Measurements from ENCODE around the gene PTPRN.

PTPRN gene

DNA sequence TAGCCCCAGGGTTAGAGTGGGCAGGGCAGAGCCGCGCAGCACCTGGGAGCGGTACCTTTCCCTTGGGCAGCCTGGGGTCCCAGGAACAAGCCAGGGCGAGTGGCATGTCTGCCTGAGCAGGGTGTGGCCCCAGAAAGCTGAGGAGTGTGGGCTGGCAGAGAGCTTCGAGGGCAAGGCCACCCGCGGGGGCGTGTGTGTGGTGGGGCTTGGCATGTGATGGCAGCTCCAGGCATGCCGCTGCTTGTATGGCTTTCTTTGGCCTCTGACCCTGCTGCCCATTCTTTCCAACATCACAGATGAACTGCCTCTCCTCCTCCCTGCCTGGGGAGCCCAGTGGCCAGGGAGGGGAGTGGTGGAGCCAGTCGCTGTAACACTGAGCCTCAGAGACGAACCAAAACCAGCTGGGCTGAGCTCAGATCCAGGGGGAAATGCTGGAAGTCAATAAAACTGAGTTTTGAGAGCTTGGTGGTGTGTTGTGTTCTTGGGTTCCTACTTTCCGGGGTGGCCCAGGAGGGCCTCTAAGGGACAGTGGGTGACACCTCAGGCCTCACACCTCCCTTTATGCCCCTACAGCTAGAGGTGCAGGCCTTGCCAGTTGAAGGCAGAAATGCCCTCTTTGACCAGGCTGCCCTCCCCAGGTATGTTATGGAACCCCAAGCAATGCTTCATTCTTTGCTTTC is 22.6 kb downstream of the PTPRN start:
- DNase-seq, result no peak

DNA sequence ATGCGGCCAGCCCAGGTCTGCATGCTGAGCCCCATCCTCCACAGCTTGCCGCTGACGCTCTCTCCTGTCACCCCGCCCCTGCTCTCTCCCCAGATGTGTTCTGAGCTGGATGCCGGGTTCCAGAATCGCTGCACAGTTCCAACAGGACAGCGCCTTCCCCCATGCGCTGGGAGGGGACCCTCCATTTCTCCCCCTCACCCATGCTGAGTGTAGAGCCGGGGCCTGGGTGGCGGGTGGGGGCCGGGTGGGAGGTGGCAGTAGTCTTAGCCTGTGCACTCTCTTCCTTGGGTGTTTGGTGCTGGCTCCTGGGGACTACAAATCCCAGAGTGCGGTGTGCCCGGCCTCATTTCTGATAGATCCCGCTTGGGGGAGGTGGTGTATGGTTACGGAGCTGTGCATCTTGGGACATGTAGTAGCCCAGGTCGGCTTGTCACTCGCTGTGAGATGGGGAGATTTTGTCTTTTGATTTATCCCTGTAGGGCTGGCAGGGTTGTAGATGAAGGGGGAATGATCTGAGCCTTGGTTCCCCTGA is 23.2 kb downstream of the PTPRN start:
- DNase-seq, result no peak

DNA sequence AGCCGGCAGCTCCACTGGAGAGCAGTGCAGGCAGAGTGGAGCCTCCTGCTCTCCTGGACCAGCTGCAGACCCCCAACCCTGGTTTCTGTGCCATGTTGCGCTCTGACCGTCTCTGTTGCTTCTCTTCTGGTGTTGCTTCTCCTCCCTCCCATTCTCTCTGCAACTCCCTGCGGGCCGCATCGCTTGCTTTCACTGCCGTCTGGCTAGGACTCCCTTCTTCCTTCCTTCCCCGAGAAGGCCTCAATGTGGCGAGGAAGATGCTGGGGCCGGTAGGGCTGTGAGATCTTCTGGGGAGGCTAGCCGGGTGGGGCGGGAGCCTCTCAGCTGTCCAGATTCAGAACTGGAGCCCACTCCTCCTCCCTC is 23.8 kb downstream of the PTPRN start:
- DNase-seq, result no peak

DNA sequence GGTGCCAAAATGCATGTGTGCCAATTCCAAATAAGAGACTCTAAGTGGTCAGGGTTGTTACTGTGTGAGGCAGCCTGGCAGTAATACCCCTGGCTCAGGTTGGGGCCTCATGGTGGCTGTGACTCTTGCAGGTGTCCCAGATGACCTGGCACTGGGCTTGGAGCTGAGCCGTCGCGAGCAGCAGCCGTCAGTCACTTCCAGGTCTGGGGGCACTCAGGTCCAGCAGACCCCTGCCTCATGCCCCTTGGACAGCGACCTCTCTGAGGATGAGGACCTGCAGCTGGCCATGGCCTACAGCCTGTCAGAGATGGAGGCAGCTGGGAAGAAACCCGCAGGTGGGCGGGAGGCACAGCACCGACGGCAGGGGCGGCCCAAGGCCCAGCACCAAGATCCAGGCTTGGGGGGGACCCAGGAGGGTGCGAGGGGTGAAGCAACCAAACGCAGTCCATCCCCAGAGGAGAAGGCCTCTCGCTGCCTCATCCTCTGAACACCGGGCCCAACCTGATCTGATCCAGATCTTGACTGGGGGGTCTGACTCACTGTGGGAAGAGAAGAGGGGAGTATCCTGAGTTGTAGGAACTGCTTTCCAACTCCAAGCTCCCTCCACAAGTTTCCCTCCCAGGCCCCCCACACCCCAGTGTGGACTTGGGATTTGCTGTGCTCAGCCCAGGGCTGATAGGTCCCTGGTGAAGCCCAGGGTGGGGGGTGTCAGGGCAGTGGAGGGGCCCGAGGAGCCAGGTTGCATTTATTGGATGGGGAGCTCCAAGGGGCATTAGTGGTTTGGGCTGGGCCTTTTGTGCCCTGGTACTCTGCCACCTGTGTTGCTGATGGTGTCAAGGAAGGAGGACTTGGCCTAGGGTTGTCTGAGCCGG is 24.5 kb downstream of the PTPRN start:
- DNase-seq, result no peak

DNA sequence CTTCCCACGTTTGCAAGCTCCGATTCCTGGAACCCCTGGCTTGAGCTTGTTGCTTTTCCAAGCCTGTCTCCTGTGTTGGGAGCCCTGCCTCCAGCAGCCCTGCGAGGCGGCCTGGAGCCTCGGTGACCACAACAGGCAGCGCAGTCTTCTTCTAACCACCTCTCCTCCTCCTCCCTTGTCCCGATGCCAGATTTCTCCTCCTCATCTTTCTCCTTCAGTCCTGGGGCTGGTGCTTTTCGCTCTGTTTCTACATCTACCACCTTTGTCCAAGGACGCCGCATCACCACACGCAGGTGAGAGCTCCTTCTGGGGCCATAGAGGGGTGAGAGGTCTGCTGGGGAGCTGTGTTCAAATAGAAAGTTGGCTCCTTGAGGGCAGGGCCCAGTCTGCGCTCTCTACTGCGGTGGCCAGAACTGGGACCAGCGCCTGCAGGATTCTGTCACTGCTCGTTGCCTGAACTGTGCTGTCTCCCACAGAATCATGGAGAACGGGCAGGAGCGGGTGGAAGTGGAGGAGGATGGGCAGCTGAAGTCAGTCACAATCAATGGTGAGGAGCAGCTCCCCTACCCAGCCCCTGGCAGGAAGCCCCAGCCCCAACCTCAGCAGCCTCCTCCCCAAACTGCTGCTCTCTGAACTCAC is 26.1 kb downstream of the PTPRN start:
- DNase-seq, result no peak

DNA sequence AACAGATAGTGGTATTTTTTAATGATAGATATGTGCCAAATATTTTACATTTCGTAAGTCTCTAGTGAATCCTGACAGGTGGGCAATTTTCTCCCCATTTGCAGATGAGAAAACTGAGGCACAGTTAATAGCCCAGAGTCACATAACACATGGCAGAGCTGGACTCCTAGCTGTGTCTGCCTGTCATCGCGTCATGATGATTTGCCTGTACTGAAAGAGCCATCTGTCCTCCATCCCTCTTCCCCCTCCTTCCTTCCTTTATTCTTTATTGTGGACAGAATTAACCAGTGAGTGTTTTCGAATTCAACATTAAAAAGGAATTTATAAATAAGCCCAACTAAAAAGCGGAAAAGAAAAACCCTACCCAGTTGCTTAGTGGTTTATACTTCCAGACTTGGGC is 26.8 kb downstream of the PTPRN start:
- DNase-seq, result no peak

DNA sequence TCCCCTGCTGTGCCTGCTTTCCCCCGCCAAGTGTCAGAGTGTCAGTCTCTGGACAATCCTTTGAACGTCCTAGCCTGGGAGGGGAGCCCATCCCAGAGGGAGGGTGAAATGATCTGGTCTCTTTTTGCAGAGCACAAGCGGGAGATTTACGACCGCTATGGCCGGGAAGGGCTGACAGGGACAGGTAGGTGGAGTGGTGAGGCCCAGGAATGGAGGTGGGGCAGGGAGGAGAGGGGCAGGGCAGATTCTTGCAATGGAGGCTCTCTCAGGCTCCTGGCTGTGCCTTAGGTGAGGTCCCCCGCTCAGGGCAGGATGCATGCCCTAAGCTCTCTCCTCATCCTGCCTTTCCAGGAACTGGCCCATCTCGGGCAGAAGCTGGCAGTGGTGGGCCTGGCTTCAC is 27.6 kb downstream of the PTPRN start:
- no peak for DNase-seq

DNA sequence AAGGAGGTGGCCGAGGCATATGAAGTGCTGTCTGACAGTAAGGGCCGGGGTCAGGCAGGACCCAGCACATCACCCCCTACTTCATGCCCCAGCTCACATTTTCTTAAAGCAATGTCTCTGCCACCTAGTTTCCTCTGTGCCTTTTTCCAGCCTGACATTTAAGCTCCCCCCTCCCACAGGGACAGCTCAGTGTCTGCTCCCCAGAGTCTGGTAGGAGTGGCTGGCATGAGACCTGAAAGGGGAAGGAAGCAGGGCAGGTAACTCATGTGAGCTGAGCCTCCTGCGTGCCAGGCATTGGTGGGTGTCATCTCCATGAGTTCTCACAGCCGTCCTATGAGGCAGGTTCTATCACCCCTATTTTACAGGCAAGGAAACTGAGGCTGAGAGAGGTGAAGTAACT is 28.6 kb downstream of the PTPRN start:
- DNase-seq, result no peak

DNA sequence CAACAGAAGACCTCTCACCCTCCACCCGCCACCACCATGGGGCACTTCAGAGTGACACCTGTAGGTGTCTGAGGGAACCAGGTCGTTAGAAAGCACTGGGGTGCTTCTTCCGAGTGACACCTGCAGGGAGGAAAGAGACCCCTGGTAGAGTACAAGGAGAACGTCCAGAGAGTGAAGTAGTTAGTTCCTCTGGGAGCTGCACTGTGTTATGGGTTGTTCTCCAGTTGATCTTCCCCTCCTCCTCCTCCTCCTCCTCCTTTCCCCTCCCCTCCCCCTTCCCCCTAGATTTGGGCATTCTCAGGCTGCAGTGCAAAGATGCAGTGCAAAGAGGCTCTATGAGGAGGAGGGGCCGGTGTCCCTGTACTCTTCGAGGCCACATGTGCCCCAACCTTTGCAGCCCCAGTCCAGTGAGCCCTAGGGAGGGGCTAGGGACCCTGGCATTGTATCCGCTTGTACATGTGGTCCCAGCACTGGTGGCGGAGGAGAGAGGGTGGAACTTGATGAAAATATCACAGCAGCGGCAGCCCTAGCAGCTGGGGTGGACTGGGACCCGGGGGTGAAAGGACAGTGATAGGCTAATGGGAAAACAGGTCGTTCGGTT is 29.2 kb downstream of the PTPRN start:
- no peak for DNase-seq

DNA sequence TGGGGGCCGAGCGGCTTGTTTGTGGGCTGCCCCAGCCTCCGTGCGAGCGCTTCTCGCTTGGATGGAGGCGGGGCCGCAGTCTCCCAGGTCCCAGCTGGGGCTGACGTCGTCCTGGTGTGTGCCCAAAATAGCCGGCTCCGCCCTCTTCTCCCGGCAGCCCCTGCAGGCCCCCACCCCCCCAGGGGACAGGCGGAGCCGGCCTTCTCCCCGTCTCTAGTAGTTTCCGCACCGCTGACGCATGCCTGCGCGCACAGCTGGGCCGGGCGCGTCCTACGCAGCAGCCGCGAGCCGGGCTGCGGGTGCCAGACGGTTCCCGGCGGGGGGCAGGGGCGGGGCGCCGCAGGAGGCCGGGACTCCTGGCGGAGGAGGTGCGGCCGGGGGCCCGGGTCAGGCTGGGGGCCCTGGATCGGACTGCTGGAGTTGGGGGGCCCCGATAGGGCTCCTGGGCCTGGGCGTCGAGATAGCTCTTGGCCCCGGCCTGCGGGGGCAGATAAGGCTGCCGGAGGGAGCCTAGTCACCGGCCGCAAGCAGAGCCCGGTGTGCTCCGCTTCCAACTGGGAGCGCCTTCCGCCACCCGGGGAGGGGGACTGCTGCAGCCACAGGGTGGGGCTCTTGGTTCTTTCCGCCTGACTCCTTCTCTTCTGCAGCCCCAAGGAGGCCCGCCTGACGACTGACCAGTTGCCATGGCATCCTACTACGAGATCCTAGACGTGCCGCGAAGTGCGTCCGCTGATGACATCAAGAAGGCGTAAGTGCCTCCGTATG is 29.9 kb downstream of the PTPRN start, which contains the start of gene DNAJB2:
Gene DNAJB2, plus strand, starts transcription at position 216 of the 765 bp plus-strand sequence. Its CDS starts 468 bp downstream, at position 684.
- DNase-seq, result peak; percentile 99

DNA sequence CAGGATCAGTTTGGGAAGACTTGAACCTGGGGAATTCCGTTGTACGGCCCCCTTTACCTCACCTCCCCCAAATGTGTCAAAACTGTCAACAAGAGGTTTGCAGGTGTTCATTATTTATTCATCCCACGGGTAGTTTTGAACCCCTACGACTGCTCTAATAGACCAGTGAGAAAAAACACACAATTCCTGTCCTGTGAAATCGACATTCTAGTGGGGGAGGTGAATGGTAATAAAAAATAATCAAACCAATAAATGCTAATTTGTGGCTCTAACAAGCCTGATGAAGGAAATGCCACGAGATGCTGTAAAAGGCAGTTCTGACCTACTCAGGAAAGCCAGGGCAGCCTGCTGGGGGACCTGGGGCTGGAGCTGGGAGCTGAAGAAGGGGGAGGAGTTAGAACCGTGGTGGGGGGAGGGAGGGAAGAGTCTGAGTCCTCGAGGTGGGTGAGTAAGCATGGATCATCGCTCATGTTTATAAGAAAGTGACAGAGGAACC is 30.5 kb downstream of the PTPRN start:
- no peak for DNase-seq

DNA sequence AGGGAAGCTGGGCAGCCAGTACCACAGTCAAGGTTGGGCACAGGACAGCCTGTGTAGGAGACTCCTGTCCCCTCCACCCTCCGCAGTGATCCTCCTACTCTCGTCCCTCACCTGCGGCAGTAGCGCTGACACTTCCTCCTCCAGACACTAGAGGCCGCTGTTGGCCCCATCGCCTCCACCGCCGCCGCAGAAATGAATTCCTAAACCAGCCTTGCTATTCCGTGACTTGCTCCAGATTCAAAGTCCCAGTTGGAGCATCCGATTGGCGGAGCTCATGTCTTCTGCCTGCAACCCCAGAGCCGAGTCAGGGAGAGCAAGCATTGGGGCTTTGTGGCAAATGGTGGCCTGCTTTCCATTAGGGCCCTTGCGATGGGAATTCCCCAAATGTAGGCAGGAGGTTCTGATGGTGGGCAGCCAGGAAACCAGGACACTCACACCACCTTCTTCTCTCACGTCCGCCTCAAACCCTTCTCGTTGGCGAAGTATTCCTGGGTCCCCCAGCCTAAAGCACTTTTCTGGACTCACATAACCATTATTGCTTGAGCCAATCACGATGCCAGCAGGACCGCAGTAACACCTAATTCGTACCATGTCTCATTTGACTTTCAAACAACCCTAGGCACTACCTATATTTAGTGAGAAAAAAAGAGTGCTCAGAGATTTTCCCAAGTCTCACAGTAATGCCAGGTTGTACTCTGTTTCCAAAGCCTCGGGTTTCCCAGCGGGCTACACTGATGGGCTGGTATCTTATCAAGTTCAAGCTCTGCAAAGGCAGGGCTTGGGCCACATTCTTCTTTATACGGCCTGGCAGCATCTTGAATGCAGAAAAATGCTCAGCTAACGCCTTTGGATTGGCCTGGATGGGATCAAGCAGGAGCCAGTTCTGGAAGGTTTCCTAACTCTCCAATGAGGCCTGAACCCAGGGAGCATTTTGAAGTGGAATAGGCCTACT is 31.2 kb downstream of the PTPRN start:
- DNase-seq, result peak; percentile 69 to 74

DNA sequence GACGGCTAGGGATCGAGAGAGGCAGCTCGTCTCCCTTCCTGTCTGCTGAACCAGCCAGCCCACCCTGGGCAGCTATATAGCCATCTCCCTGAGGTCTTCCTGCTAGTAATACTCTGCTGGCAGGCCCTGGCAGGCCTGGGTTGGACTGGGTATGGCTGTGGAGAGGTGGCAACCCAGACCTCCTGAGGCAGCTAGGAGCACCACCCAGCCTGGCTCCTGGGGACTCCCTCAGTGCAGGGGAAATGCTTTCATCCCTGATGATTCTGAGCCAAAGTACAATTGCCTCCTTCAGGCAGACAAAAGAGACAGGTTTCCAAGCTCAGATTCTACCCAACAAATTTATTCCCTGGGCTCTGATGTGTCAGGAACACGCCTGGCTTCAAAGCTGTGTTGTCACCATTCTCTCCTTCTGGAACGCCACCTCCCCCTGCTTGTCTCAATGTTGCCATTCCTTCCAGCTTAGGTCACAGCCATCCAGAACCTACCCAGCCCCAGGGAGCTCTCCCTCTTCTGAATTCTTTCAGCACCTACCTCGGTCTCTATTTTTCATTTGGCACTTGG is 34.8 kb downstream of the PTPRN start:
- no peak for DNase-seq

DNA sequence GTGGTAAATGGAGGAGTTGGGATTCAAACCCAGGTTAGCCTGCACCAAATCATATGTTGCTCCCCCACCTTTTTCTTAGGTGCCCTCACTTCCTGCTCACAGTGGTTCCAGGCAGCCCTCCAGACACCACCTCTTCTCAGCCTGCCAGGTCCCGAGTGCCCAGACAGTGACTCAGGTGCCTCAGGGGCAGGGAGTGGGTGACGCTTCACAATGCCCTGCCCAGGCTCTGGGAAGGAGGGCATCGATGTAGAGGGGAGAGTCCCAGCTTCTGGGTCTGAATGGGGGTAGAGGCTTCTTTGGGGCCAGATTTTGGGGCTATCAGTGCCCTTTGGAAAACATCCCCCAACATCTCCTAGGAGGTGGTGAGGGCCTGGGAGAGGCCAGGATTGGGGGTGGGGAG is 35.3 kb downstream of the PTPRN start:
- DNase-seq, result no peak

DNA sequence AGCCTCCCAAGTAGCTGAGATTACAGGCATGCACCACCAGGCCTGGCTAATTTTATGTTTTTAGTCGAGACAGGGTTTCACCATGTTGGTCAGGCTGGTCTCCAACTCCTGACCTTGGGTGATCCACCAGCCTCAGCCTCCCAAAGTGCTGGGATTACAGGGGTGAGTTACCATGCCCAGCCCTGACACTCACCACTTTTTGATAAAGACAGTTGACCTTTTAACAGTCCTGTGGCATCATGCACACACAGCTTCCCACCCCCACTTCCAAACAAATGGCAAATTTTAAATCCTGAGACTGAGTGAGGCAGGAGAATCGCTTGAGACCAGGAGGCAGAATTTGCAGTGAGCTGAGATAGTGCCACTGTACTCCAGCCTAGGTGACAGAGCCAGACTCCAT is 36.2 kb downstream of the PTPRN start:
- DNase-seq, result no peak

DNA sequence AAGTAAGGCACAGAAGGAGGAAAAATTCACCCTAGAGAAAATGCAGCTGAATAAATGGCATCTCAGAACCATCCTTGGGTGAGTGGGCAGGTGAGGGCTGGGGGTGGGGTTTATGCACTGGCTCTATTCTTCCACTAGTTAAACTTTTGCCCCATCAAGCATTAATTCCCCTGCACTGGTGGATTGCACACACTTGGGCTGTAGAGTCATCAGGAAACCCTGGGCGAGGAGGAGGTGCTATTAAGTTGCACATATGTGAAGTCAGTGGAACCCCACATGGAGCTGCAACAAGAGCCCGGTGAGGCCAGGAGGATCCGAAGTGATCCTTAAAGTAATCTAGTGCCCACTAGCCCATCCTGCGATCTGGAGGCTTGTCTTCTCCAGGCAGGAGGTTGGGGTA is 36.8 kb downstream of the PTPRN start:
- DNase-seq, result no peak

DNA sequence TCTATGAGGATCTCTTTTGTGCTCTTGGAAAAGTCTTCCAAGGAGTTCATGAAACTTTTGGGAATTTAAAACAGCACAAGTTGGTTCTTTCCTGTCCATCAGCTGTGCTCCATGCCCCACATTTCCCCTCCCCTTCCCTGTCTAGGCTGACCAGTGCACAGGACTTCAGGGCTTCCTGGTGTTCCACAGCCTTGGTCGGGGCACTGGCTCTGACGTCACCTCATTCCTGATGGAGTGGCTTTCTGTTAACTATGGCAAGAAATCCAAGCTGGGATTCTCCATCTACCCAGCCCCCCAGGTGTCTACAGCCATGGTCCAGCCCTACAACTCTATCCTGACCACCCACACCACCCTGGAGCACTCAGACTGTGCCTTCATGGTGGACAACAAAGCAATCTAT is 38.2 kb downstream of the PTPRN start:
- DNase-seq, result no peak

DNA sequence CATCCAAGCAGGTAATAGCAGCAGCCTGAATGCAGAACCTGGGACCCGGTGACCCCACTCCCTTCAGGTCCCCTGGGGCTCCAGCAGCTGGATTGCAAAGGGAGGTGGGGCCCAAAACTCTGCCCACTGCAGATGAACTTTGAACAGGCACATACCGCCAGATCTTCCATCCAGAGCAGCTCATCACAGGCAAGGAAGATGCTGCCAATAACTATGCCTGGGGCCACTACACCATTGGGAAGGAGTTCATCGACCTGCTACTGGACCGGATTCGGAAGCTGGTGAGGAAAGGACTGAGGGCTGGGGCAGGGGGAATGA is 39.2 kb downstream of the PTPRN start:
- no peak for DNase-seq

DNA sequence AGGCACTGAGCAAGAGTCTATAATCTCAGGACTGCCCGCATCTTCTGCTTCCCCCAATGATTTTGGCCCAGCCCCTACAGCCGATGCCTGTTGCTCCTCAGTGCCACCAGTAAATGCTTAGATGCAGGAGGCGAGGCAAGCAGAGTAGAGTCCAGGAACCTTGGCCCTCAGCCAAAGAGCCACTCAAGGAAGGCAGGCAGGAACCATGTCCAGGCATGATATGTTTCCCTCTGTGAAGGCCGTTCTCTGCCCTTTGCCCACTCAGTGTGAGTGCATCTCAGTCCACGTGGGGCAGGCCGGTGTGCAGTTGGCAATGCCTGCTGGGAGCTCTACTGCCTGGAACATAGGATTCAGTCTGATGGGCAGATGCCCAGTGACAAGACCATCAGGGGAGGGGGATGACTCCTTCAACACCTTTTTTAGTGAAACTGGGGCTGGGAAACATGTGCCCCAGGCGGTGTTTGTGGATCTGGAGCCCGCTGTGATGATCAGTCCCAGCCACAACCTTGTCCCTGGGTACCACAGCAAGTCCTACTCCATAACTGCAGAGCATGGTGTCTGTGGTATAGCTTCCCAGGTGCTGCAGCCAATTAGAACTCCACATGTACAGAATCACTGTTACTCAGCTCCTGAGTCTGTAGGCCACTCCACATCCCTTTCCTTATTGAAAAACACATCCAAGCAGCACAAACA is 39.7 kb downstream of the PTPRN start:
- no peak for DNase-seq

DNA sequence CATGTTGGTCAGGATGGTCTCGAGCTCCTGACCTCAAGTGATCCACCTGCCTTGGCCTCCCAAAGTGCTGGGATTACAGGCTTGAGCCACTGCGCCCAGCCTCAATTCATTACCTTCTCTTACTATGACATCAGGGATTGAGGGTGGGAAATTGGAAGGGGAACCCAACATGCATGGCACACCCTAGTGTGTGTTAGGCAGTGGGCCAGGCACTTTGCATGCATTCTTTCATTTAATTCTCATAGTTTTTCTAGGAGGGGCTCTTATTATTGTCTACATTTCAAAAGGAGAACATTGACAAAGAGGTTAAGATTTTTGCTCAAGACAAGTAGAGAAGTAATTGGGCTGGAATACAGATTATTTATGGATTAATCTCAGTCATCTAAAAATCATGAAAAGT is 40.9 kb downstream of the PTPRN start:
- no peak for DNase-seq
